HCT116 (cell line): ENCODE data around the gene ULBP1. TPM values are rescaled to one million over a fixed set of nuclear protein-coding genes. Genes with fewer than 3 reads are reported as not detected.

Source experiments
- ATAC-seq: fragments of 200-7000 bp; cut with Tn5 transposase; 2 replicates; pipeline ENCODE4 v1.9.1; 2020; ENCODE audit warnings: mild to moderate bottlenecking, moderate library complexity
- BruUV-seq: library from RNA; stranded (reverse); fragments of 400-500 nt; replicated peaks from 2 replicates; lab custom pipeline; 2021; lab: Mats Ljungman, UMichigan
- CTCF ChIA-PET: fragments of 300-600 bp; sonication (Branson Sonifier 250); formaldehyde crosslinking; loops from one replicate; lab custom pipeline; 2021; ENCODE audit warnings: antibody characterized with exemption; lab: Charles Lee
- POLR2A ChIA-PET: fragments of 300-600, 350-600 bp; sonication (Branson Sonifier 250); formaldehyde crosslinking; loops from one replicate; lab custom pipeline; 2021; ENCODE audit warnings: antibody characterized with exemption; lab: Charles Lee
- RAD21 ChIA-PET, 2 experiments: fragments of 300-600 bp; sonication (Branson Sonifier 250); formaldehyde crosslinking; loops; one replicate each; lab custom pipeline; 2023; ENCODE audit warnings: low total read pairs in 2 of 2; ENCODE audit not compliant: uncharacterized antibody in 2 of 2, unreplicated experiment in 2 of 2, low non-redundant PET in 1 of 2; lab: Charles Lee
- DNase-seq: peaks from one replicate; pipeline ENCODE4 v3.0.0-alpha.2; 2010; ENCODE audit warnings: low read depth, low spot score
- H2AFZ ChIP-seq: fragments of 200-600 bp; shearing (Covaris generic), sonication (generic); 2 replicates; pipeline ENCODE4 v1.6.1; 2017; ENCODE audit warnings: low read depth, mixed run types, mixed read lengths, antibody characterized with exemption, low read length; ENCODE audit not compliant: poor library complexity, severe bottlenecking
- H3K27ac ChIP-seq: 2 replicates; pipeline ENCODE4 v1.5.1; 2012; ENCODE audit warnings: low read depth, low read length
- H3K27me3 ChIP-seq: fragments of 200-600 bp; sonication (generic); 2 replicates; pipeline ENCODE4 v1.6.1; 2016; ENCODE audit warnings: mixed run types, low read length, mixed read lengths; ENCODE audit not compliant: insufficient read depth
- H3K36me3 ChIP-seq, 2 experiments: fragments of 200-500 bp in 1 of 2; fragments of 200-600 bp in 1 of 2; sonication (Bioruptor generic) in 1 of 2; sonication (generic) in 1 of 2; 2 replicates each; pipeline versions ENCODE4 v1.5.1 to v1.6.1; 2014 to 2016; ENCODE audit warnings: low read length in 2 of 2, inconsistent platforms in 1 of 2, mixed read lengths in 1 of 2, mixed run types in 1 of 2; ENCODE audit not compliant: insufficient read depth in 2 of 2, control insufficient read depth in 1 of 2
- H3K4me1 ChIP-seq, 2 experiments: fragments of 200-600 bp in 1 of 2; sonication (generic) in 1 of 2; 2 replicates each; pipeline versions ENCODE4 v1.5.1 to v1.6.1; 2012 to 2017; ENCODE audit warnings: low read length in 2 of 2, inconsistent platforms in 1 of 2, mild to moderate bottlenecking in 1 of 2, mixed read lengths in 1 of 2, mixed run types in 1 of 2, moderate library complexity in 1 of 2; ENCODE audit not compliant: insufficient read depth in 2 of 2, control insufficient read depth in 1 of 2
- H3K4me2 ChIP-seq: fragments of 200-600 bp; sonication (generic); 2 replicates; pipeline ENCODE4 v1.6.1; 2017; ENCODE audit warnings: mixed run types, low read length, mixed read lengths
- H3K4me3 ChIP-seq, 2 experiments: fragments of 200-600 bp in 1 of 2; sonication (generic) in 1 of 2; replicated peaks in 1 of 2; 2 replicates each; pipeline ENCODE4 v1.5.1; 2011 to 2016; ENCODE audit warnings: low read length in 2 of 2, control low read depth in 1 of 2, low read depth in 1 of 2, mild to moderate bottlenecking in 1 of 2, mixed read lengths in 1 of 2, mixed run types in 1 of 2
- H3K79me2 ChIP-seq: fragments of 200-600 bp; sonication (generic); 2 replicates; pipeline ENCODE4 v1.6.1; 2017; ENCODE audit warnings: mild to moderate bottlenecking, mixed run types, low read length, moderate library complexity, mixed read lengths; ENCODE audit not compliant: insufficient read depth
- H3K9ac ChIP-seq: fragments of 200-600 bp; sonication (generic); 2 replicates; pipeline ENCODE4 v1.6.1; 2016; ENCODE audit warnings: low read length, mixed read lengths
- H3K9me2 ChIP-seq: fragments of 200-600 bp; sonication (generic), shearing (Covaris generic); 2 replicates; pipeline ENCODE4 v1.6.1; 2017; ENCODE audit warnings: mixed run types, mild to moderate bottlenecking, moderate library complexity; ENCODE audit not compliant: insufficient read depth
- H3K9me3 ChIP-seq, 2 experiments: fragments of 200-500 bp in 1 of 2; fragments of 200-600 bp in 1 of 2; sonication (Bioruptor generic) in 1 of 2; sonication (generic) in 1 of 2; 2 replicates each; pipeline ENCODE4 v1.6.1; 2014 to 2017; ENCODE audit warnings: low read length in 2 of 2, mixed read lengths in 2 of 2, inconsistent platforms in 1 of 2, low read depth in 1 of 2, mild to moderate bottlenecking in 1 of 2, mixed run types in 1 of 2, moderate library complexity in 1 of 2; ENCODE audit not compliant: control insufficient read depth in 1 of 2, insufficient read depth in 1 of 2
- H4K20me1 ChIP-seq: fragments of 200-600 bp; sonication (generic), shearing (Covaris generic); 2 replicates; pipeline ENCODE4 v1.6.1; 2017; ENCODE audit warnings: mixed run types, mild to moderate bottlenecking, moderate library complexity; ENCODE audit not compliant: insufficient read depth
- CBX3 ChIP-seq: IDR thresholded peaks from 2 replicates; pipeline ENCODE4 v1.6.1; 2012; ENCODE audit warnings: low read depth
- CEBPB ChIP-seq: IDR thresholded peaks from 2 replicates; pipeline ENCODE4 v1.6.1; 2012; ENCODE audit warnings: low read depth
- CTCF ChIP-seq, 3 experiments: fragments of 200-600 bp in 1 of 3; sonication (generic) in 1 of 3; IDR thresholded peaks in 2 of 3; conservative IDR thresholded peaks in 1 of 3; 2 replicates each; pipeline ENCODE4 v1.5.1; 2012 to 2017; ENCODE audit warnings: low read depth in 2 of 3, low read length in 2 of 3, antibody characterized with exemption in 1 of 3, borderline replicate concordance in 1 of 3, control low read depth in 1 of 3, mild to moderate bottlenecking in 1 of 3, mixed read lengths in 1 of 3, mixed run types in 1 of 3, moderate library complexity in 1 of 3; ENCODE audit not compliant: insufficient read depth in 1 of 3
- EZH2 ChIP-seq: fragments of 200-600 bp; sonication (generic); IDR thresholded peaks from 2 replicates; pipeline ENCODE4 v1.6.1; 2017; ENCODE audit warnings: antibody characterized with exemption, mixed run types
- EZH2phosphoT487 ChIP-seq: fragments of 200-600 bp; IDR thresholded peaks from 2 replicates; pipeline ENCODE4 v1.6.1; 2018; ENCODE audit warnings: antibody characterized with exemption, borderline replicate concordance
- FOSL1 ChIP-seq: IDR thresholded peaks from 2 replicates; pipeline ENCODE4 v1.6.1; 2012; ENCODE audit warnings: low read depth
- MAX ChIP-seq: IDR thresholded peaks from 2 replicates; pipeline ENCODE4 v1.6.1; 2012
- POLR2A ChIP-seq: IDR thresholded peaks from 2 replicates; pipeline ENCODE4 v1.7.0; 2011; ENCODE audit warnings: borderline replicate concordance; ENCODE audit not compliant: insufficient read depth, insufficient read length; ENCODE audit errors: extremely low read depth
- POLR2AphosphoS5 ChIP-seq: IDR thresholded peaks from 2 replicates; pipeline ENCODE4 v1.6.1; 2011; ENCODE audit warnings: mild to moderate bottlenecking, low read depth, low read length, moderate library complexity
- RAD21 ChIP-seq: IDR thresholded peaks from 2 replicates; pipeline ENCODE4 v1.6.1; 2012; ENCODE audit warnings: low read depth, mild to moderate bottlenecking
- REST ChIP-seq: IDR thresholded peaks from 2 replicates; pipeline ENCODE4 v1.6.1; 2012; ENCODE audit warnings: low read depth
- SIN3A ChIP-seq: IDR thresholded peaks from 2 replicates; pipeline ENCODE4 v1.6.1; 2012; ENCODE audit warnings: low read depth
- SP1 ChIP-seq: IDR thresholded peaks from 2 replicates; pipeline ENCODE4 v1.6.1; 2012; ENCODE audit warnings: low read depth
- YY1 ChIP-seq: IDR thresholded peaks from 2 replicates; pipeline ENCODE4 v1.6.1; 2011; ENCODE audit warnings: low read length, low read depth, moderate library complexity, mild to moderate bottlenecking; ENCODE audit not compliant: insufficient replicate concordance; ENCODE audit errors: extremely low read depth
- ZNF274 ChIP-seq: fragments of 200-500 bp; sonication (Bioruptor generic); IDR thresholded peaks from 2 replicates; pipeline ENCODE4 v1.6.1; 2014; ENCODE audit warnings: mild to moderate bottlenecking, low read depth, low read length, inconsistent platforms
- intact Hi-C: fragments of 100-400 bp; cut with micrococcal nuclease; formaldehyde crosslinking; loops from 2 replicates; pipeline ENCODE4 v1.10.0; 2022
- total RNA-seq: library from RNA; stranded (reverse); gene quantifications from one replicate; pipeline ENCODE4 v1.2.1, GENCODE V29; 2021; ENCODE audit not compliant: unreplicated experiment

Gene ULBP1
- total RNA-seq, 1 experiment from 2014 or later, result 12.4 TPM

- ChIA-PET POLR2A (no interaction called here), RAD21 (no interaction called here), CTCF (interaction anchor here (1.0 kb wide), 1 partner anchor 86 kb away, joined by 4 read pairs; no protein-coding TSS in a partner anchor)
- Histone ChIP-seq H3K4me2 (peak overlapping the region; percentile 74), H3K27ac (no peak overlapping the region; the same call in 1 of the 2 replicates), H3K79me2 (no peaks in the 10 kb centered on the region), H3K4me1 (peaks cover 3 to 22% of the 10 kb centered on the region in 2 experiments; a peak in 3 of 4 replicates), H3K36me3 (no peaks in the 10 kb centered on the region), H3K27me3 (0 out of 2 replicates have a peak, but pooled peaks cover 4% of the 10 kb centered on the region), H3K9ac (no peak overlapping the region), H3K4me3 (peak overlapping the region; percentile 19 to 30; a peak in 3 of 4 replicates), H4K20me1 (no peaks in the 10 kb centered on the region), H2AFZ (peak overlapping the region; percentile 99), H3K9me2 (no peaks in the 10 kb centered on the region), H3K9me3 (no peaks in the 10 kb centered on the region)
- intact Hi-C loops, result loop anchor here (1.0 to 5.0 kb wide), 5 partner anchors 61 to 899 kb away; partner anchors contain the start of gene LRP11
- peak; percentile 95 for ATAC-seq
- peak; percentile 51 for DNase-seq
- BruUV-seq, result no TSS peak
- TF ChIP-seq EZH2phosphoT487 (no peak), MAX (no peak), ZNF274 (no peak), CTCF (IDR thresholded peaks at IDR 0.05 in 2 of 3, conservative IDR thresholded peaks at IDR 0.05 in 1 of 3; ENCODE audit: borderline replicate concordance in 1 of 3, insufficient read depth in 1 of 3, low read depth in 2 of 3, low read length in 2 of 3) (peak; percentile 85 to 93 (median 92)), POLR2A (no peak), FOSL1 (no peak), EZH2 (no peak), SP1 (no peak), SIN3A (no peak), POLR2AphosphoS5 (no peak), RAD21 (peak; percentile 99), CBX3 (peak; percentile 45; the same call in 1 of the 2 replicates), YY1 (peak; percentile 57), CEBPB (no peak), REST (no peak)
These were observed 37.6 kb upstream of the ULBP1 start for GRCh38 chr6:149925974-149926777.
